ENCODE results near the gene DBX1.
"Not testable (repeated sequence)": the region's sequence is repeated elsewhere in the genome, so short reads cannot be mapped to it uniquely, and the experiment has no call there.

DBX1 gene

GRCh38 chr11:20161230-20161918 lies 1.1 kb upstream of the DBX1 start:
- no peak for DNase-seq

- no peak for DNase-seq
Measured at GRCh38 chr11:20159466-20160381, 551 bp downstream of the DBX1 start.

- DNase-seq = no peak
Measured at GRCh38 chr11:20158597-20159257, 1.5 kb downstream of the DBX1 start.

- no peak for DNase-seq
Measured at GRCh38 chr11:20157728-20158127, 2.5 kb downstream of the DBX1 start.

- DNase-seq = peak; percentile 49 to 54
Measured at GRCh38 chr11:20156876-20157613, 3.2 kb downstream of the DBX1 start.

- DNase-seq = peak; percentile 52 to 69
Measured at GRCh38 chr11:20156280-20156875, 3.9 kb downstream of the DBX1 start.

- DNase-seq = no peak
Measured at GRCh38 chr11:20155683-20156279, 4.5 kb downstream of the DBX1 start.

GRCh38 chr11:20154381-20154780 lies 5.9 kb downstream of the DBX1 start:
- DNase-seq = no peak

- no peak for DNase-seq
Measured at GRCh38 chr11:20138707-20139106, 21.6 kb downstream of the DBX1 start.

- no peak for DNase-seq
Measured at GRCh38 chr11:20137637-20138036, 22.6 kb downstream of the DBX1 start.

GRCh38 chr11:20134991-20135736 lies 25.1 kb downstream of the DBX1 start:
- DNase-seq = no peak

- DNase-seq = no peak
Measured at GRCh38 chr11:20132667-20133039, 27.6 kb downstream of the DBX1 start.

GRCh38 chr11:20131788-20132666 lies 28.2 kb downstream of the DBX1 start:
- DNase-seq = peak; percentile 34 to 45

GRCh38 chr11:20129665-20130064 lies 30.6 kb downstream of the DBX1 start:
- DNase-seq = no peak

GRCh38 chr11:20128528-20128825 lies 31.8 kb downstream of the DBX1 start:
- not testable (repeated sequence) for DNase-seq

GRCh38 chr11:20127671-20128527 lies 32.4 kb downstream of the DBX1 start:
- peak; percentile 58 to 73 for DNase-seq

- no peak for DNase-seq
Measured at GRCh38 chr11:20126724-20127123, 33.6 kb downstream of the DBX1 start.

GRCh38 chr11:20125927-20126326 lies 34.3 kb downstream of the DBX1 start:
- no peak for DNase-seq

- DNase-seq = no peak
Measured at GRCh38 chr11:20122131-20122530, 38.1 kb downstream of the DBX1 start.
